ENCODE results near the gene TMEM52. TPM values are rescaled to one million over a fixed set of nuclear protein-coding genes. Genes with fewer than 3 reads are reported as not detected.

TMEM52 gene
- total and polyA plus RNA-seq, 2 of the 13 experiments (the other 11 are each of a cell fraction or from before 2014, with no cell fraction given) = 13.2 to 18.7 TPM

DNA sequence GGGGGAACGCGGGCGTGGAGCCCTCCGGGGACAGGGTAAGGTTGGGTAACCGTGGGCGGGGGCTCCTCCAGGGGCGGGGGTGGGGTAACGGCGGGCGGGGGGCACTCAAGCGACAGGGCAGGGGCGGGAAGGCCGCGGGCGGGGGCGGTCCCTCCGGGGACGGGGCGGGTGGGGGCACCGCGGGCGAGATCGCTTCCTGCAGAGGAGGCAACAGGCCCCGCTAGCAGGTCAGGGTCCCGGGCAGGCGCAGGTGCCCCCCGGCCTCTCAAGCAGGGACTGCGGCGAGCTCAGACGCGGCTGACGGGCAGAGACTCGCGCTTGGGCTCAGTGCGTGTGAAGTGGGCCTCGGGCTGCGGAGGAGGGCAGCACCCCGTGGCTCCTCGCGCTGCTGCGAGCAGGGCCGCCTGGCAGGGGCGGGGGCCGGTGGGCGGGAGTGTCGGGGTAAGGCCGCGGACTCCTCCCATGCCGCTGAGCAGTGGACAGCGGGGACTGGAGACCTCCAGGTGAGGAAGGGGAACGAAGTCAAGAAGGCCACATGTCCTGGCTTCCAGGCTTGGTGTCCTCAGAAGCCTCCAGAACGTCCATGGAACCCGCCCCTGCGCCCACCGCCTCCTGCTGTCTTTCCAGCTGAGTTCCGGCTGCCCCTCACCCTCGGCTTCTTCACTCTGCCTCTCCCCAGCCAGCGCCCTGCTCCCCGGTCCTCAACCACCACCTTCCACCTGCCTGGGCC is 27.6 kb downstream of the TMEM52 start (continued):
- TF ChIP-seq ZNF563 (CRISPR knock-in tag; IDR thresholded peaks at IDR 0.05) (peak; percentile 23; the same call in 1 of the 2 replicates), PHF20 (CRISPR knock-in tag; IDR thresholded peaks at IDR 0.05) (peak; percentile 22; the same call in 1 of the 2 replicates), ARID2 (CRISPR knock-in tag; IDR thresholded peaks at IDR 0.05; ENCODE audit: borderline replicate concordance) (peak; percentile 62; the same call in 1 of the 2 replicates), MTA1 (CRISPR knock-in tag; IDR thresholded peaks at IDR 0.05; ENCODE audit: borderline replicate concordance) (peak; percentile 27; the same call in 1 of the 2 replicates), ZNF710 (CRISPR knock-in tag; IDR thresholded peaks at IDR 0.05; ENCODE audit: borderline replicate concordance) (peak; percentile 73), IKZF5 (CRISPR knock-in tag; IDR thresholded peaks at IDR 0.05) (0 out of 2 replicates have a peak, but pooled peaks have one; percentile 12), ZFP82 (CRISPR knock-in tag; IDR thresholded peaks at IDR 0.05; ENCODE audit: borderline replicate concordance) (no peak), HNF1A (IDR thresholded peaks at IDR 0.05; ENCODE audit: low read depth) (no peak), HNF1A (CRISPR knock-in tag; IDR thresholded peaks at IDR 0.05; ENCODE audit: borderline replicate concordance) (peak; percentile 29; the same call in 1 of the 2 replicates), GZF1 (CRISPR knock-in tag; IDR thresholded peaks at IDR 0.05) (0 out of 2 replicates have a peak, but pooled peaks have one; percentile 33), TBP (CRISPR knock-in tag; IDR thresholded peaks at IDR 0.05) (no peak), ZFY (CRISPR knock-in tag; IDR thresholded peaks at IDR 0.05) (peak; percentile 89), SOX6 (IDR thresholded peaks at IDR 0.05) (no peak), SOX6 (CRISPR knock-in tag; IDR thresholded peaks at IDR 0.05) (peak; percentile 41), KAT7 (CRISPR knock-in tag; IDR thresholded peaks at IDR 0.05; ENCODE audit: borderline replicate concordance) (peak; percentile 19; the same call in 1 of the 2 replicates), ZNF816 (CRISPR knock-in tag; IDR thresholded peaks at IDR 0.05; ENCODE audit: borderline replicate concordance) (no peak)
- TF ChIP-seq, protein P1, sequence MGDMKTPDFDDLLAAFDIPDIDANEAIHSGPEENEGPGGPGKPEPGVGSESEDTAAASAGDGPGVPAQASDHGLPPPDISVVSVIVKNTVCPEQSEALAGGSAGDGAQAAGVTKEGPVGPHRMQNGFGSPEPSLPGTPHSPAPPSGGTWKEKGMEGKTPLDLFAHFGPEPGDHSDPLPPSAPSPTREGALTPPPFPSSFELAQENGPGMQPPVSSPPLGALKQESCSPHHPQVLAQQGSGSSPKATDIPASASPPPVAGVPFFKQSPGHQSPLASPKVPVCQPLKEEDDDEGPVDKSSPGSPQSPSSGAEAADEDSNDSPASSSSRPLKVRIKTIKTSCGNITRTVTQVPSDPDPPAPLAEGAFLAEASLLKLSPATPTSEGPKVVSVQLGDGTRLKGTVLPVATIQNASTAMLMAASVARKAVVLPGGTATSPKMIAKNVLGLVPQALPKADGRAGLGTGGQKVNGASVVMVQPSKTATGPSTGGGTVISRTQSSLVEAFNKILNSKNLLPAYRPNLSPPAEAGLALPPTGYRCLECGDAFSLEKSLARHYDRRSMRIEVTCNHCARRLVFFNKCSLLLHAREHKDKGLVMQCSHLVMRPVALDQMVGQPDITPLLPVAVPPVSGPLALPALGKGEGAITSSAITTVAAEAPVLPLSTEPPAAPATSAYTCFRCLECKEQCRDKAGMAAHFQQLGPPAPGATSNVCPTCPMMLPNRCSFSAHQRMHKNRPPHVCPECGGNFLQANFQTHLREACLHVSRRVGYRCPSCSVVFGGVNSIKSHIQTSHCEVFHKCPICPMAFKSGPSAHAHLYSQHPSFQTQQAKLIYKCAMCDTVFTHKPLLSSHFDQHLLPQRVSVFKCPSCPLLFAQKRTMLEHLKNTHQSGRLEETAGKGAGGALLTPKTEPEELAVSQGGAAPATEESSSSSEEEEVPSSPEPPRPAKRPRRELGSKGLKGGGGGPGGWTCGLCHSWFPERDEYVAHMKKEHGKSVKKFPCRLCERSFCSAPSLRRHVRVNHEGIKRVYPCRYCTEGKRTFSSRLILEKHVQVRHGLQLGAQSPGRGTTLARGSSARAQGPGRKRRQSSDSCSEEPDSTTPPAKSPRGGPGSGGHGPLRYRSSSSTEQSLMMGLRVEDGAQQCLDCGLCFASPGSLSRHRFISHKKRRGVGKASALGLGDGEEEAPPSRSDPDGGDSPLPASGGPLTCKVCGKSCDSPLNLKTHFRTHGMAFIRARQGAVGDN (CRISPR knock-in tag; IDR thresholded peaks at IDR 0.05) = peak; percentile 89
